Hepatocyte (in vitro differentiated cells): ENCODE measurements around the gene TTLL10. TPM values are rescaled to one million over a fixed set of nuclear protein-coding genes. Genes with fewer than 3 reads are reported as not detected.

Experiments
- DNase-seq: peaks from one replicate; pipeline ENCODE4 v3.0.0-alpha.2; 2016; ENCODE audit warnings: low spot score
- H2AFZ ChIP-seq: fragments of 200-600 bp; sonication (generic); 2 replicates; pipeline ENCODE4 v1.6.0; 2016; ENCODE audit warnings: antibody characterized with exemption, mild to moderate bottlenecking
- H3K27ac ChIP-seq: fragments of 200-600 bp; sonication (generic); 2 replicates; pipeline ENCODE4 v1.5.1; 2016; ENCODE audit warnings: mild to moderate bottlenecking
- H3K27me3 ChIP-seq: fragments of 200-600 bp; sonication (generic); 2 replicates; pipeline ENCODE4 v1.6.1; 2016
- H3K36me3 ChIP-seq: fragments of 200-600 bp; sonication (generic); replicated peaks from 2 replicates; pipeline ENCODE4 v1.5.1; 2016; ENCODE audit warnings: low read depth; ENCODE audit not compliant: insufficient read depth
- H3K4me1 ChIP-seq: fragments of 200-600 bp; sonication (generic); 2 replicates; pipeline ENCODE4 v1.5.1; 2016; ENCODE audit warnings: mild to moderate bottlenecking, moderate library complexity; ENCODE audit not compliant: insufficient read depth
- H3K4me2 ChIP-seq: fragments of 200-600 bp; sonication (generic); 2 replicates; pipeline ENCODE4 v1.6.0; 2016
- H3K4me3 ChIP-seq: fragments of 200-600 bp; sonication (generic); 2 replicates; pipeline ENCODE4 v1.5.1; 2016; ENCODE audit warnings: mild to moderate bottlenecking
- H3K79me2 ChIP-seq: fragments of 200-600 bp; sonication (generic); 2 replicates; pipeline ENCODE4 v1.6.0; 2017; ENCODE audit warnings: mild to moderate bottlenecking
- H3K9me2 ChIP-seq: fragments of 200-600 bp; sonication (generic); replicated peaks from 2 replicates; pipeline ENCODE4 v1.6.0; 2017; ENCODE audit warnings: mild to moderate bottlenecking; ENCODE audit not compliant: insufficient read depth
- H3K9me3 ChIP-seq: fragments of 200-600 bp; sonication (generic); 2 replicates; pipeline ENCODE4 v1.5.1; 2016; ENCODE audit warnings: low read depth, mild to moderate bottlenecking
- H4K20me1 ChIP-seq: fragments of 200-600 bp; sonication (generic); 2 replicates; pipeline ENCODE4 v1.6.0; 2016; ENCODE audit warnings: mild to moderate bottlenecking; ENCODE audit not compliant: insufficient read depth, poor library complexity, severe bottlenecking
- CTCF ChIP-seq: fragments of 200-600 bp; sonication (generic); IDR thresholded peaks from 2 replicates; pipeline ENCODE4 v1.5.1; 2016; ENCODE audit warnings: antibody characterized with exemption, mild to moderate bottlenecking; ENCODE audit not compliant: poor library complexity
- EZH2 ChIP-seq: fragments of 200-600 bp; sonication (generic); IDR thresholded peaks from 2 replicates; pipeline ENCODE4 v1.6.1; 2016; ENCODE audit warnings: antibody characterized with exemption, mild to moderate bottlenecking, borderline replicate concordance
- EZH2phosphoT487 ChIP-seq: fragments of 200-600 bp; sonication (generic); IDR thresholded peaks from one replicate; pipeline ENCODE4 v1.6.1; 2018; ENCODE audit warnings: antibody characterized with exemption, mild to moderate bottlenecking, low read depth, moderate library complexity; ENCODE audit not compliant: unreplicated experiment, severe bottlenecking
- WGBS: methylation state at CpG from one replicate; pipeline ENCODE4 v1.1.6; 2016; ENCODE audit warnings: low lambda C conversion rate; ENCODE audit errors: missing lambda C conversion rate; 5-methylcytosine and 5-hydroxymethylcytosine counted together
- polyA plus RNA-seq: library from polyadenylated mRNA; unstranded; fragments of >200 nt; fragmentation: Nextera tagmentation; extraction: Ambion mirVana; gene quantifications from 2 replicates; pipeline ENCODE4 v1.2.1, GENCODE V29; 2016
- total RNA-seq: library from RNA; depleted of rRNA; stranded (reverse); fragments of >200 nt; gene quantifications from 2 replicates; pipeline ENCODE4 v1.2.3, GENCODE V29; 2014

TTLL10 gene
- total and polyA plus RNA-seq, 2 experiments from 2014 or later, result 0.69 TPM; not detected in 1

DNA sequence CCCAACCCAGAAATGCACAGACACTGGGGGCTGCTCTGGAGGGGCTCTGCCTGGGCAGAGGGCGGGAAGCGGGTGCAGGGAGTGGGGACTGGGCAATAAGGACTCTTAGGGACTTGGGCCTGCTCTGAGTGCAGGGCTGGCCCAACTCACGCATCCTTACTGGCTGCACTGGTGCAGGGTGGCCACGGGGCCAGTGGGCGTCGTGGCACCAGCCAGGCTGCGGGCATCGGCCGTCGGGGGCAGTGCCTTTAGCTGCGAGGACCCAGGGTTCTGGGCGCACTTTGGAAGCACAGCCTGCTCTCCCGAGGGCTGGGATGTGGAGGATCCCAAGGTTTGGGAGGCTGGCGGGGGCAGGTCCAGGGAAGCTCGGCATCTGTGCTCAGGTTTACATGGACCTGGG is 27.1 kb upstream of the TTLL10 start:
- TF ChIP-seq EZH2phosphoT487 (no peak), EZH2 (no peak), CTCF (no peak)
- H3K36me3 ChIP-seq, result no peaks in the 10 kb centered on the region
- H3K27ac ChIP-seq, result no peak overlapping the region
- H2AFZ ChIP-seq, result no peak overlapping the region
- DNase-seq, result no peak
- 96% methylated on average over 15 of the region's 15 CpGs for WGBS
- no peaks in the 10 kb centered on the region for H3K9me2 ChIP-seq
- H3K79me2 ChIP-seq, result no peaks in the 10 kb centered on the region
- H3K4me3 ChIP-seq, result no peak overlapping the region
- no peaks in the 10 kb centered on the region for H4K20me1 ChIP-seq
- H3K9me3 ChIP-seq, result no peaks in the 10 kb centered on the region
- peaks cover 15% of the 10 kb centered on the region for H3K4me1 ChIP-seq
- no peak overlapping the region for H3K4me2 ChIP-seq
- no peaks in the 10 kb centered on the region for H3K27me3 ChIP-seq

DNA sequence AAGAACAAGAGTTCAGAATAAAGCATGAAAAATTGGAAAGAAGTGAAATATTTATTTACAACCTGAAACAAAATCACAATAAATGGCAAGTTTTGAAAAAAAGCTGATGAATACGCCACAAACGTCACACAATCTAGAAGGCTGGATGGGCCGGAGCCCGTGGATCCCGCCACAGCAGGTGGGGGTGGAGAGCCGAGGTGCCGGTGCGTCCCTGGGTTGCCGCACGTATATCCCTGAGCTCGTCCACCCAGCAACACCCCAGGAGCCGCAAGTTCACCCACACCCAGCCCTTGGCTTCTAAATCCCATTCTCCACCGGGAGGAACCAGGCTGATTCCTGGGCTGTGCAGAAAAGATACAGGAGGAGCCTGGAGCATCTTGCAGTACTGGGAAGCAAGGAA is 25.6 kb upstream of the TTLL10 start:
- H3K79me2 ChIP-seq, result no peaks in the 10 kb centered on the region
- H2AFZ ChIP-seq, result no peak overlapping the region
- TF ChIP-seq CTCF (no peak), EZH2 (no peak), EZH2phosphoT487 (no peak)
- H4K20me1 ChIP-seq, result no peaks in the 10 kb centered on the region
- H3K36me3 ChIP-seq, result no peaks in the 10 kb centered on the region
- H3K27ac ChIP-seq, result no peak overlapping the region
- no peak for DNase-seq
- H3K9me2 ChIP-seq, result no peaks in the 10 kb centered on the region
- H3K4me1 ChIP-seq, result peaks cover 15% of the 10 kb centered on the region
- no peak overlapping the region for H3K4me2 ChIP-seq
- no peaks in the 10 kb centered on the region for H3K9me3 ChIP-seq
- H3K27me3 ChIP-seq, result no peaks in the 10 kb centered on the region
- H3K4me3 ChIP-seq, result no peak overlapping the region
- 96% methylated on average over 13 of the region's 13 CpGs for WGBS

DNA sequence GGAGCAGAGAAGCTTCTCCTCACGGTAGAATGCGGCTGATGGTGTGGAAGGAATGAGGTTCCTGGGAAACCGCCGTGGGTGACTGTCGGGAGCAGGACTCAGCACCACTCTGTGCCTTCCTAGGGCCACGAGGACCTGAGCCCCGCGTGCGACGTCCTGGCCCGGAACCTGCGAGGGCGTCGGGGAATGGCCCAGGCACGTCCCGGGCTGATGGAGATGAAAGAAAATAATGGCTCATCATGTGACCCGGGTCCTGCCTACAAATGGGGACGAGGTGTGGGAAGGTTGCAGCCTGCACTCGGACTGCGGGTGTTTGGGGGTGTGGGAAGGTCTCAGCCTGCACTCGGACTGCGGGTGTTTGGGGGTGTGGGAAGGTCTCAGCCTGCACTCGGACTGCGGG is 25.1 kb upstream of the TTLL10 start:
- DNase-seq, result no peak
- TF ChIP-seq EZH2 (no peak), CTCF (no peak), EZH2phosphoT487 (no peak)
- Histone ChIP-seq H3K4me2 (no peak overlapping the region), H3K79me2 (no peaks in the 10 kb centered on the region), H3K9me3 (no peaks in the 10 kb centered on the region), H3K27ac (no peak overlapping the region), H3K36me3 (no peaks in the 10 kb centered on the region), H3K9me2 (no peaks in the 10 kb centered on the region), H3K27me3 (no peaks in the 10 kb centered on the region), H3K4me1 (peaks cover 15% of the 10 kb centered on the region), H2AFZ (no peak overlapping the region), H3K4me3 (no peak overlapping the region), H4K20me1 (no peaks in the 10 kb centered on the region)
- 84% methylated on average over 24 of the region's 24 CpGs for WGBS

DNA sequence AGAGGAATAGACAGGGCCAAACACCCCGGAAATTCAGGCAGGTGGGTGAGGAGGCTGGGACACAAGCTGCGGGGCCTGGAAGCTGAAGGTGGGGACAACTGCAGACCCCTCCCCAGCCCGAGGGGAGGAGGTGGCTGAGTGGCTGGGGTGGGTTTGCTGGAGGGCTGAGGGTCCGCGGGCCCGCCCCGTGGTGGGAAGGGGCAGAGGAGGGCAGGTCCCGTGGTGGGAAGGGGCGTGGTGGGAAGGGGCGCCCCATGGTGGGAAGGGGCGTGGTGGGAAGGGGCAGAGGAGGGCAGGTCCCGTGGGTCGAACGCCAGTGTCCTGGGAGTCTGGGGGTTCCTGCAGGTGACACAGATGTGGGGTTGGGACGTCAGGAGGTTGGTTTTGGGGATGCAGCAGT is 24.3 kb upstream of the TTLL10 start:
- Histone ChIP-seq H3K9me2 (no peaks in the 10 kb centered on the region), H3K79me2 (no peaks in the 10 kb centered on the region), H4K20me1 (no peaks in the 10 kb centered on the region), H3K4me3 (no peak overlapping the region), H3K4me2 (no peak overlapping the region), H2AFZ (no peak overlapping the region), H3K27ac (no peak overlapping the region), H3K36me3 (no peaks in the 10 kb centered on the region), H3K9me3 (no peaks in the 10 kb centered on the region), H3K27me3 (no peaks in the 10 kb centered on the region), H3K4me1 (peaks cover 13% of the 10 kb centered on the region)
- no peak for TF ChIP-seq EZH2phosphoT487
- no peak for TF ChIP-seq CTCF
- TF ChIP-seq EZH2, result no peak
- WGBS, result 90% methylated on average over 3 of the region's 15 CpGs
- no peak for DNase-seq
